Measurements from ENCODE around the gene C5orf34. TPM values are rescaled to one million over a fixed set of nuclear protein-coding genes. Genes with fewer than 3 reads are reported as not detected.
A peak's percentile ranks its signal among the peaks of the same experiment; 100 is the strongest.

The C5orf34 gene
- total and polyA plus RNA-seq, 9 of the 15 experiments (the other 6 are each of a cell fraction or from before 2014, with no cell fraction given) = 13.2 to 32.6 (median 20.7) TPM

- no peak for TF ChIP-seq RREB1 (CRISPR knock-in tag; IDR thresholded peaks at IDR 0.05)
- no peak for TF ChIP-seq ELF2 (CRISPR knock-in tag; IDR thresholded peaks at IDR 0.05)
- no peak for TF ChIP-seq MED1 (CRISPR knock-in tag; IDR thresholded peaks at IDR 0.05; ENCODE audit: borderline replicate concordance)
- TF ChIP-seq CBFA2T2 (conservative IDR thresholded peaks at IDR 0.05) = no peak
- TF ChIP-seq ZNF583 (CRISPR knock-in tag; IDR thresholded peaks at IDR 0.05) = peak; percentile 52; the same call in 1 of the 2 replicates
- TF ChIP-seq PCBP1 (IDR thresholded peaks at IDR 0.05; ENCODE audit: low read depth, low read length, poor library complexity, severe bottlenecking) = no peak
- TF ChIP-seq MAFF (IDR thresholded peaks at IDR 0.05; ENCODE audit: low read length) = no peak
- no peak for TF ChIP-seq SRSF1 (IDR thresholded peaks at IDR 0.05; ENCODE audit: low read depth, low read length)
- TF ChIP-seq GATAD2B (IDR thresholded peaks at IDR 0.05; ENCODE audit: borderline replicate concordance) = no peak
- TF ChIP-seq KLF1 (tag; IDR thresholded peaks at IDR 0.05) = no peak
- no peak for TF ChIP-seq MITF (IDR thresholded peaks at IDR 0.05)
- TF ChIP-seq CEBPZ (IDR thresholded peaks at IDR 0.05; ENCODE audit: borderline replicate concordance, low read depth, low read length) = no peak
- TF ChIP-seq HMGN3 (IDR thresholded peaks at IDR 0.05; ENCODE audit: borderline replicate concordance, extremely low read depth, insufficient read length, low read depth, low read length) = no peak
- TF ChIP-seq ZNF778 (CRISPR knock-in tag; IDR thresholded peaks at IDR 0.05) = no peak
- no peak for TF ChIP-seq ZNF274 (IDR thresholded peaks at IDR 0.05; ENCODE audit: borderline replicate concordance, low read depth, low read length)
- TF ChIP-seq PTRF (tag; IDR thresholded peaks at IDR 0.05) = no peak
- no peak for TF ChIP-seq ZNF324 (CRISPR knock-in tag; IDR thresholded peaks at IDR 0.05)
- no peak for TF ChIP-seq THRAP3 (IDR thresholded peaks at IDR 0.05; ENCODE audit: borderline replicate concordance)
Measured at GRCh38 chr5:43555895-43556606, 41.1 kb upstream of the C5orf34 start (continued).

Data from K562 (cell line).